ENCODE data around the gene MYO7A.

DNA sequence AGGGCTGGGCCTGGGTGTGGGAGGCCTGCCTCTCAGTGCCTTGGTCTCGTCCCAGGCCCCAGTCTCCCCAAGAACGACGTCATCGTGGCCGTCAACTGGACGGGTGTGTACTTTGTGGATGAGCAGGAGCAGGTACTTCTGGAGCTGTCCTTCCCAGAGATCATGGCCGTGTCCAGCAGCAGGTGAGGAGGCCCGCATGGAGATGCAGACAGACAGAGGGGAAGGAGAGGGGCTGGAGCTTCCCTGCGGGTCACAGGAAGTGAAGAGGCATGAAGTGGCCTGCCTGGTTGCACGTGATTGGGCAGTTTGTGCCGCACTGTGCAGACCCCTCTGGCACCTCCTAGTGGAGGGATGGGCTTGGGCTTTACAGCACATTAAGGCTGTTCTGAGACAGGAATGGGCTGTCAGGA lies 70.4 kb downstream of the MYO7A start:
- TF ChIP-seq, protein P1, sequence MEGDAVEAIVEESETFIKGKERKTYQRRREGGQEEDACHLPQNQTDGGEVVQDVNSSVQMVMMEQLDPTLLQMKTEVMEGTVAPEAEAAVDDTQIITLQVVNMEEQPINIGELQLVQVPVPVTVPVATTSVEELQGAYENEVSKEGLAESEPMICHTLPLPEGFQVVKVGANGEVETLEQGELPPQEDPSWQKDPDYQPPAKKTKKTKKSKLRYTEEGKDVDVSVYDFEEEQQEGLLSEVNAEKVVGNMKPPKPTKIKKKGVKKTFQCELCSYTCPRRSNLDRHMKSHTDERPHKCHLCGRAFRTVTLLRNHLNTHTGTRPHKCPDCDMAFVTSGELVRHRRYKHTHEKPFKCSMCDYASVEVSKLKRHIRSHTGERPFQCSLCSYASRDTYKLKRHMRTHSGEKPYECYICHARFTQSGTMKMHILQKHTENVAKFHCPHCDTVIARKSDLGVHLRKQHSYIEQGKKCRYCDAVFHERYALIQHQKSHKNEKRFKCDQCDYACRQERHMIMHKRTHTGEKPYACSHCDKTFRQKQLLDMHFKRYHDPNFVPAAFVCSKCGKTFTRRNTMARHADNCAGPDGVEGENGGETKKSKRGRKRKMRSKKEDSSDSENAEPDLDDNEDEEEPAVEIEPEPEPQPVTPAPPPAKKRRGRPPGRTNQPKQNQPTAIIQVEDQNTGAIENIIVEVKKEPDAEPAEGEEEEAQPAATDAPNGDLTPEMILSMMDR (IDR thresholded peaks at IDR 0.05; ENCODE audit: low read length) = peak; percentile 32
- no peak for TF ChIP-seq EZH2 (optimal IDR thresholded peaks at IDR 0.05; ENCODE audit: low read depth, low read length)

All from MM.1S (cell line).